Measurements from ENCODE around the gene SLC26A8.

The SLC26A8 gene

DNA sequence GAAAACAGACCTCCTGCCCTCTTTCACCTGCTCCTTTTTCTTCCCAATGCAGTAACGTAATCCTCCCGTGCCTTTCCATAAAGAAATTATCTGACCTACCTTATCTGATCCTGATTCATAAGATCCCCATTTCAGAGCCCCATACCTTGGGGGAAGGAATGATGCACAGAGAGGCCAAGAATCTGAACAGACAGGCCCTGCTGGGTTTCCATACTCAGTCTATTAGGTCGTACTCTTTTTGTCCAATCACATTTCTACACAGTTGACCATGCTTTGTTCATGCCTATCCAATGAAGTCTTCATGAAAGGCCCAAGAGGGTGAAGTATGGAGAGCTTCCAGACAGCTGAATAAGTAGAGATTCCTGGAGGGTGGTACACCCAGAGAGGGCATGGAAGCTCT, 128.9 kb downstream of the SLC26A8 start:
- DNase-seq (ENCODE audit: low read depth, low spot score), result no peak
- ChIA-PET POLR2A (no interaction called here), CTCF (no interaction called here)
- no peak overlapping the region for H3K4me3 ChIP-seq (ENCODE audit: low read depth, low read length)
- TF ChIP-seq, protein P1, sequence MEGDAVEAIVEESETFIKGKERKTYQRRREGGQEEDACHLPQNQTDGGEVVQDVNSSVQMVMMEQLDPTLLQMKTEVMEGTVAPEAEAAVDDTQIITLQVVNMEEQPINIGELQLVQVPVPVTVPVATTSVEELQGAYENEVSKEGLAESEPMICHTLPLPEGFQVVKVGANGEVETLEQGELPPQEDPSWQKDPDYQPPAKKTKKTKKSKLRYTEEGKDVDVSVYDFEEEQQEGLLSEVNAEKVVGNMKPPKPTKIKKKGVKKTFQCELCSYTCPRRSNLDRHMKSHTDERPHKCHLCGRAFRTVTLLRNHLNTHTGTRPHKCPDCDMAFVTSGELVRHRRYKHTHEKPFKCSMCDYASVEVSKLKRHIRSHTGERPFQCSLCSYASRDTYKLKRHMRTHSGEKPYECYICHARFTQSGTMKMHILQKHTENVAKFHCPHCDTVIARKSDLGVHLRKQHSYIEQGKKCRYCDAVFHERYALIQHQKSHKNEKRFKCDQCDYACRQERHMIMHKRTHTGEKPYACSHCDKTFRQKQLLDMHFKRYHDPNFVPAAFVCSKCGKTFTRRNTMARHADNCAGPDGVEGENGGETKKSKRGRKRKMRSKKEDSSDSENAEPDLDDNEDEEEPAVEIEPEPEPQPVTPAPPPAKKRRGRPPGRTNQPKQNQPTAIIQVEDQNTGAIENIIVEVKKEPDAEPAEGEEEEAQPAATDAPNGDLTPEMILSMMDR (IDR thresholded peaks at IDR 0.05; ENCODE audit: insufficient read depth, low read length, missing control alignments), result no peak

DNA sequence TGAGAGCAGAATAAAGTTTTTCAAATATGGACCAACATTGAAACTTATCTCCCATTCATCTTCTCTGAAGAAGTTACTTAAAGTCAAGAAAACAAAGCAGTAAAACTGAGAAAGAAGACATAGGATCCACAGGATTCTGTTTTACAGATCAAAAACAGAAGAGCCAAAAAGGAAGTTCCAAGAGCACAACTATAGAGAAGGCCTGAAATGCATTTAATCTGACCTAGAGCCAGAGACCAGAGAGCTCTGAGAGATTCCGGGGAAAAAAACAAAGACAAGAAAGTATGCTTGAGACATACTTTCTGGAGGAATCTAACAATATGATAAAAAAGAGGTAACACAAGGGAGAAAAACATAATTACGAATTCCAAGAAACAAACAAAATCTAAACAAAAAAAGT, 129.7 kb downstream of the SLC26A8 start:
- TF ChIP-seq, protein P1 (IDR thresholded peaks at IDR 0.05; ENCODE audit: insufficient read depth, low read length, missing control alignments), result no peak
- POLR2A ChIA-PET, result no interaction called here
- H3K4me3 ChIP-seq (ENCODE audit: low read depth, low read length), result no peak overlapping the region
- CTCF ChIA-PET, result no interaction called here
- DNase-seq (ENCODE audit: low read depth, low spot score), result no peak

All from AG04449 (cell line).